Loucy (cell line): ENCODE data around the gene C1orf52.

ENCODE experiments used
- EZH2phosphoT487 ChIP-seq: fragments of 200-600 bp; IDR thresholded peaks from 2 replicates; pipeline ENCODE4 v1.6.1; 2018; ENCODE audit warnings: antibody characterized with exemption, mild to moderate bottlenecking, moderate library complexity, borderline replicate concordance
- TF ChIP-seq, protein P1 (sequence below): fragments of 200-600 bp; sonication (generic); conservative IDR thresholded peaks from 2 replicates; pipeline ENCODE4 v1.5.1; 2014; ENCODE audit warnings: mild to moderate bottlenecking, antibody characterized with exemption, low read length

DNA sequence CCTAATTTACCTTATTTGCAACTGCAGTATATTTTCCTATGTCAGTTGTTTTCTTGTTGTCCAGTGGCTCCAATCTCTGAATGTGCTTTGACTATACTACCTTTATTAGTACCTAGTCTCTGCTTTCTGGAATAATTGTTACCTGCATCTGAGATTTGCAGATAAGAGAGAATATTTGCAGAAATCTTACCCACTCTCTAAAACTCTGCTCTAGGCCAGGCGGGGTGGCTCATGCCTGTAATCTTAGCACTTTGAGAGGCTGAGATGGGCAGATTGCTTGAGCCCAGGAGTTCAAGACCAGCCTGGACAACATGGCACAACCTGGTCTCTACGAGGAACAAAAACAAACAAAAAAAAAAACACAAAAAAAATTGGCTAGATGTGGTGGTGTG, 56.6 kb downstream of the C1orf52 start:
- TF ChIP-seq, protein P1, sequence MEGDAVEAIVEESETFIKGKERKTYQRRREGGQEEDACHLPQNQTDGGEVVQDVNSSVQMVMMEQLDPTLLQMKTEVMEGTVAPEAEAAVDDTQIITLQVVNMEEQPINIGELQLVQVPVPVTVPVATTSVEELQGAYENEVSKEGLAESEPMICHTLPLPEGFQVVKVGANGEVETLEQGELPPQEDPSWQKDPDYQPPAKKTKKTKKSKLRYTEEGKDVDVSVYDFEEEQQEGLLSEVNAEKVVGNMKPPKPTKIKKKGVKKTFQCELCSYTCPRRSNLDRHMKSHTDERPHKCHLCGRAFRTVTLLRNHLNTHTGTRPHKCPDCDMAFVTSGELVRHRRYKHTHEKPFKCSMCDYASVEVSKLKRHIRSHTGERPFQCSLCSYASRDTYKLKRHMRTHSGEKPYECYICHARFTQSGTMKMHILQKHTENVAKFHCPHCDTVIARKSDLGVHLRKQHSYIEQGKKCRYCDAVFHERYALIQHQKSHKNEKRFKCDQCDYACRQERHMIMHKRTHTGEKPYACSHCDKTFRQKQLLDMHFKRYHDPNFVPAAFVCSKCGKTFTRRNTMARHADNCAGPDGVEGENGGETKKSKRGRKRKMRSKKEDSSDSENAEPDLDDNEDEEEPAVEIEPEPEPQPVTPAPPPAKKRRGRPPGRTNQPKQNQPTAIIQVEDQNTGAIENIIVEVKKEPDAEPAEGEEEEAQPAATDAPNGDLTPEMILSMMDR: no peak
- no peak for TF ChIP-seq EZH2phosphoT487
